Measurements from ENCODE around the gene TNFRSF8. TPM values are rescaled to one million over a fixed set of nuclear protein-coding genes. Genes with fewer than 3 reads are reported as not detected.

Gene TNFRSF8
- total RNA-seq, 1 experiment from 2014 or later: 2.9 TPM

GRCh38 chr1:12121212-12122003 is 58.3 kb downstream of the TNFRSF8 start:
- no peak overlapping the region for H3K27ac Mint-ChIP-seq
- TF ChIP-seq, protein P1, sequence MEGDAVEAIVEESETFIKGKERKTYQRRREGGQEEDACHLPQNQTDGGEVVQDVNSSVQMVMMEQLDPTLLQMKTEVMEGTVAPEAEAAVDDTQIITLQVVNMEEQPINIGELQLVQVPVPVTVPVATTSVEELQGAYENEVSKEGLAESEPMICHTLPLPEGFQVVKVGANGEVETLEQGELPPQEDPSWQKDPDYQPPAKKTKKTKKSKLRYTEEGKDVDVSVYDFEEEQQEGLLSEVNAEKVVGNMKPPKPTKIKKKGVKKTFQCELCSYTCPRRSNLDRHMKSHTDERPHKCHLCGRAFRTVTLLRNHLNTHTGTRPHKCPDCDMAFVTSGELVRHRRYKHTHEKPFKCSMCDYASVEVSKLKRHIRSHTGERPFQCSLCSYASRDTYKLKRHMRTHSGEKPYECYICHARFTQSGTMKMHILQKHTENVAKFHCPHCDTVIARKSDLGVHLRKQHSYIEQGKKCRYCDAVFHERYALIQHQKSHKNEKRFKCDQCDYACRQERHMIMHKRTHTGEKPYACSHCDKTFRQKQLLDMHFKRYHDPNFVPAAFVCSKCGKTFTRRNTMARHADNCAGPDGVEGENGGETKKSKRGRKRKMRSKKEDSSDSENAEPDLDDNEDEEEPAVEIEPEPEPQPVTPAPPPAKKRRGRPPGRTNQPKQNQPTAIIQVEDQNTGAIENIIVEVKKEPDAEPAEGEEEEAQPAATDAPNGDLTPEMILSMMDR (conservative IDR thresholded peaks at IDR 0.05): no peak
- H2BK120ac ChIP-seq (ENCODE audit: low read depth, low read length, poor library complexity, severe bottlenecking): no peak overlapping the region
- no peak overlapping the region for H2BK12ac ChIP-seq (ENCODE audit: insufficient read length, low read depth, low read length)
- H3K23me2 ChIP-seq (ENCODE audit: insufficient read length, low read depth, low read length, poor library complexity, severe bottlenecking): no peaks in the 10 kb centered on the region
- no peak overlapping the region for H3K56ac ChIP-seq (ENCODE audit: insufficient read length, low read depth, low read length)
- H3K4me2 ChIP-seq (ENCODE audit: insufficient read depth, insufficient read length, low read length): no peak overlapping the region
- no peak overlapping the region for H2BK15ac ChIP-seq (ENCODE audit: low read depth, low read length)
- H3K9ac ChIP-seq (ENCODE audit: extremely low read depth, insufficient read length, low read length): no peak overlapping the region
- H3K9me3 Mint-ChIP-seq: no peaks in the 10 kb centered on the region
- no peak overlapping the region for H2AFZ ChIP-seq (ENCODE audit: low read length)
- no peaks in the 10 kb centered on the region for H3K27me3 ChIP-seq (ENCODE audit: insufficient read depth, low read length)
- no peak overlapping the region for H4K5ac ChIP-seq (ENCODE audit: insufficient read length, low read depth, low read length)
- H4K8ac ChIP-seq (replicated peaks; ENCODE audit: insufficient read length, low read depth, low read length): no peak overlapping the region
- no peak overlapping the region for H3K4me3 Mint-ChIP-seq
- no CpG with 5 or more reads among the region's 12 CpGs for whole genome bisulfite sequencing (ENCODE audit: extremely low coverage, insufficient read length, low lambda C conversion rate)
- H2AK5ac ChIP-seq (ENCODE audit: insufficient read length, low read length): no peak overlapping the region
- no peak overlapping the region for H2BK20ac ChIP-seq (ENCODE audit: low read depth, low read length, poor library complexity, severe bottlenecking)
- no peaks in the 10 kb centered on the region for H3K79me1 ChIP-seq (ENCODE audit: insufficient read depth, low read depth, low read length, poor library complexity, severe bottlenecking)
- no peak overlapping the region for H3K23ac ChIP-seq (ENCODE audit: insufficient read length, low read depth, low read length)
- H3K79me2 ChIP-seq (ENCODE audit: insufficient read depth, low read length): no peaks in the 10 kb centered on the region
- no peaks in the 10 kb centered on the region for H3K4me1 ChIP-seq (ENCODE audit: insufficient read depth, low read length)
- no peaks in the 10 kb centered on the region for H3K9me3 ChIP-seq (ENCODE audit: control insufficient read depth, low read depth, low read length)
- H4K20me1 ChIP-seq (ENCODE audit: control insufficient read depth, insufficient read depth, insufficient read length): no peaks in the 10 kb centered on the region
- no peak overlapping the region for H3K27ac ChIP-seq (ENCODE audit: insufficient read length, low read depth, low read length)
- H3K27me3 Mint-ChIP-seq (ENCODE audit: low read depth): no peaks in the 10 kb centered on the region
- no peak for DNase-seq
- no peak overlapping the region for H3K4ac ChIP-seq (ENCODE audit: low read depth, low read length)
- H4K91ac ChIP-seq (ENCODE audit: insufficient read length, low read depth, low read length): no peak overlapping the region
- H3K4me1 Mint-ChIP-seq: peaks cover 0 to 2% of the 10 kb centered on the region in 2 experiments; a peak in 1 of 4 replicates
- H3K14ac ChIP-seq (ENCODE audit: insufficient read depth, low read length): no peak overlapping the region
- no peak overlapping the region for H3K18ac ChIP-seq (ENCODE audit: insufficient read length, low read depth, low read length)
- no peak overlapping the region for H2BK5ac ChIP-seq (ENCODE audit: insufficient read length, low read length)
- peaks cover 3 to 7% (median 4%) of the 10 kb centered on the region in 3 experiments; a peak in 4 of 7 replicates for H3K36me3 Mint-ChIP-seq (ENCODE audit: insufficient read depth in 1 of 3, low read depth in 3 of 3)
- no peak overlapping the region for H3T11ph ChIP-seq (ENCODE audit: low read length)
